ENCODE results near the gene CTU1. TPM values are rescaled to one million over a fixed set of nuclear protein-coding genes. Genes with fewer than 3 reads are reported as not detected.

The CTU1 gene
- total RNA-seq, 2 donors from 2014 or later = 4.9 to 12.5 TPM

DNA sequence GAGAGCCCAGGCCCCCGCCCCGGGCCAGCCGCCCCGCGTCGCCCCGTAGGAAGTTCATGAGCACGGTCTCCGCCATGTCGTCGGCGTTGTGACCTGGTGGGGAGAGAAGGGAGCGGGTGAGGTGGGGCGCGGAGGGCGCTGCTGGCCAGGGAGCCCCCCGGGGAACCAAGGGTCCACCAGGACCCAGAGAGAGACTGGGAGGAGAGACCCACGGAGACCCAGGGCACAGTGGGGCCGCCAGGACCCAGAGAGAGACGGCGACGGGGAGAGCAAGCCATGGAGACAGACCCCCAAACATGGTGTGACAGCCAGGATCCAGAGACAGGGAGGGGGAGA lies 9.2 kb downstream of the CTU1 start:
- H3K36me3 ChIP-seq = peaks cover 3% of the 10 kb centered on the region

DNA sequence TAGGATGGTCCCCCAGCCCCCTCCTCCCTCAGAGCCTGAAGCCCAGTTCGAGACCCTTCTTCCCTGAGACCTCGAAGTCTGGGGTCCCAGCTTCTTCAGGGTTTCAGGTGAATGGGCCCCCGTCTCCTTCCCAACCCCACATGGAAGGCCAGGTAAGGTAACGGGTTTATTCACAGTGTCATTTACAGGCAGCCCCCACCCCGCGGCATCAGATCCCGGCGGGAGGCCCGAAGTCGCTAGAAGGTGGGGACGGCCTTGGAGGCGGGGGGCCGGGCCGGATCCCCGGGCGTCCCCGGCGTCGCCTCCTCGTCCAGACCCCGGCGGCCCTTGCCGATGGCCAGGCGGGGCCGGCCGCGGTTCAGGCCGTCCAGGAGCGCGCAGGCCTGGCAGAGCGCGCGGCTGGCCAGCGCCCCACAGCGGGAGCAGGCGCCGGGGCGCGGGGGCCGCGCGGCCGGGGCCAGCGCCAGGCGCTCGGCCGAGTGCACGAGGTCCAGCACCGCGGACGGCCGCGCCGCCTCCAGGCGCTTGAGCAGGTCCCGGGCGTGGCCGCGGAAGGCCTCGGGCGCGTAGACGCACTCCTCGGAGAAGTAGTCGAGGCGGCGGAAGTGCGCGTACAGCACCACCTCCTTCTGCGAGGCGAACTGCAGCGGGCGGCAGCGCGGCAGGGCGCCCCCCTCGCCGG lies 9.7 kb downstream of the CTU1 start:
- no peak for DNase-seq (ENCODE audit: low spot score)
- ATAC-seq (ENCODE audit: insufficient number of reproducible peaks, low FRiP score, low read depth) = no peak
- TF ChIP-seq, protein P1, sequence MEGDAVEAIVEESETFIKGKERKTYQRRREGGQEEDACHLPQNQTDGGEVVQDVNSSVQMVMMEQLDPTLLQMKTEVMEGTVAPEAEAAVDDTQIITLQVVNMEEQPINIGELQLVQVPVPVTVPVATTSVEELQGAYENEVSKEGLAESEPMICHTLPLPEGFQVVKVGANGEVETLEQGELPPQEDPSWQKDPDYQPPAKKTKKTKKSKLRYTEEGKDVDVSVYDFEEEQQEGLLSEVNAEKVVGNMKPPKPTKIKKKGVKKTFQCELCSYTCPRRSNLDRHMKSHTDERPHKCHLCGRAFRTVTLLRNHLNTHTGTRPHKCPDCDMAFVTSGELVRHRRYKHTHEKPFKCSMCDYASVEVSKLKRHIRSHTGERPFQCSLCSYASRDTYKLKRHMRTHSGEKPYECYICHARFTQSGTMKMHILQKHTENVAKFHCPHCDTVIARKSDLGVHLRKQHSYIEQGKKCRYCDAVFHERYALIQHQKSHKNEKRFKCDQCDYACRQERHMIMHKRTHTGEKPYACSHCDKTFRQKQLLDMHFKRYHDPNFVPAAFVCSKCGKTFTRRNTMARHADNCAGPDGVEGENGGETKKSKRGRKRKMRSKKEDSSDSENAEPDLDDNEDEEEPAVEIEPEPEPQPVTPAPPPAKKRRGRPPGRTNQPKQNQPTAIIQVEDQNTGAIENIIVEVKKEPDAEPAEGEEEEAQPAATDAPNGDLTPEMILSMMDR (IDR thresholded peaks at IDR 0.05) = no peak
- H3K4me3 ChIP-seq = peak overlapping the region; percentile 35
- no peaks in the 10 kb centered on the region for H3K27me3 ChIP-seq (replicated peaks; ENCODE audit: insufficient read depth)
- no peaks in the 10 kb centered on the region for H3K36me3 ChIP-seq
- H3K9me3 ChIP-seq = no peaks in the 10 kb centered on the region
- H3K4me1 ChIP-seq (ENCODE audit: control insufficient read depth in 1 of 2, low read depth in 2 of 2) = no peaks in the 10 kb centered on the region
- no peak overlapping the region for H3K27ac ChIP-seq

More for the DNA sequence above, 9.2 kb downstream of the CTU1 start:
- ATAC-seq (ENCODE audit: insufficient number of reproducible peaks, low FRiP score, low read depth) = no peak
- Histone ChIP-seq H3K9me3 (no peaks in the 10 kb centered on the region), H3K27me3 (replicated peaks; ENCODE audit: insufficient read depth) (no peaks in the 10 kb centered on the region), H3K4me3 (peak overlapping the region; percentile 35), H3K27ac (no peak overlapping the region), H3K4me1 (ENCODE audit: control insufficient read depth in 1 of 2, low read depth in 2 of 2) (no peaks in the 10 kb centered on the region)
- TF ChIP-seq, protein P1 (IDR thresholded peaks at IDR 0.05) = no peak
- no peak for DNase-seq (ENCODE audit: low spot score)

DNA sequence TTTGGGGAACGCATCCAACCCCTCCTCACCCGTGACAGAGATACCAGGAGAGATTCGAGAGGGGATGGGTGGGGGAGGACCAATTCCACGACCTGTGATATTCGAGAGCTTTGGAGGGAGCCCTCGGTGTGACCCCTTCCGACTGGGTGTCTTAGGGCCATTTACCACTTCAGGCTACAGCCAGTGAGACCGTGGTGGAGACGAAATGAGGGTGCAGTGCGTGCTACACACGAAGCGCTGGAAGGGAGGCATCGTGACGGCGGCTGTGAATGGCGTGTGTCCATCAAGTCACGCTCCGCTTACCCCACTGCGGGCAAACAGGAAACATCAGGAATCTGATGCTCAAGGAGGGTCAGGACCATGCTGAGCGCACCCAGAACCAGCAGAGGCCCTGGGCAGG lies 10.4 kb downstream of the CTU1 start:
- no peak for DNase-seq (ENCODE audit: low spot score)
- TF ChIP-seq, protein P1 (IDR thresholded peaks at IDR 0.05) = no peak
- H3K9me3 ChIP-seq = no peaks in the 10 kb centered on the region

DNA sequence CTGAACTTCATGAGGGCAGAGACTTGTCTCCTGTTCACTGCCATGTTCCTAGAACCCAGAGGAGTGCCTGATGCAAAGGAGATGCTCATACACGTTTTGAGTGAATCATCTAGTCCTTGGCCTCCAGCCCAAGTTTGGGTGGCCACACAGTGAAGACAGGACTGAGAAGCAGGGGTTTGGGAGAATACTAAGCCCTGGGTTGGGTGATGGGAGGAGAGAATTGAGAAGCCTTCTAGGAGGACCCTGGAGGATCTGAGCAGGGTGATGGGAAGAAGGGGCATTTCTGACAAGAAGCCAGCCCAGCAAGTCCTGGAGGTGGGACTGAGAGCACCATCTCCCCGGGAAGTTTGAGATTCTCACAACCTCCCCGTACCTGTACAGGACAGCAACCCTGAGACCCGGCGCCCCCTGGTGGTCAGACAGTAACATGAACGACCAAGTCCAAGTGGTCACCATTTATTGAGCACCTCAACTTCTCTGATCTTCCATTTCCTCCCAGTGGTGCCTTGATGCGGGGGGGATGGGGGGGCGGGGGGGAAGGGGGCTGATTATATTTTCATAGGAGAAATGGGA lies 11.0 kb downstream of the CTU1 start:
- no peak for ATAC-seq (ENCODE audit: insufficient number of reproducible peaks, low FRiP score, low read depth)
- Histone ChIP-seq H3K4me3 (no peak overlapping the region), H3K27me3 (replicated peaks; ENCODE audit: insufficient read depth) (no peaks in the 10 kb centered on the region), H3K4me1 (ENCODE audit: control insufficient read depth in 1 of 2, low read depth in 2 of 2) (no peaks in the 10 kb centered on the region), H3K36me3 (no peaks in the 10 kb centered on the region), H3K9me3 (no peaks in the 10 kb centered on the region), H3K27ac (no peak overlapping the region)
- no peak for DNase-seq (ENCODE audit: low spot score)
- TF ChIP-seq, protein P1 (IDR thresholded peaks at IDR 0.05) = peak; percentile 65

More for the DNA sequence above, 10.4 kb downstream of the CTU1 start:
- Histone ChIP-seq H3K4me3 (no peak overlapping the region), H3K36me3 (no peaks in the 10 kb centered on the region), H3K4me1 (ENCODE audit: control insufficient read depth in 1 of 2, low read depth in 2 of 2) (no peaks in the 10 kb centered on the region), H3K27me3 (replicated peaks; ENCODE audit: insufficient read depth) (no peaks in the 10 kb centered on the region), H3K27ac (no peak overlapping the region)
- ATAC-seq (ENCODE audit: insufficient number of reproducible peaks, low FRiP score, low read depth) = no peak

DNA sequence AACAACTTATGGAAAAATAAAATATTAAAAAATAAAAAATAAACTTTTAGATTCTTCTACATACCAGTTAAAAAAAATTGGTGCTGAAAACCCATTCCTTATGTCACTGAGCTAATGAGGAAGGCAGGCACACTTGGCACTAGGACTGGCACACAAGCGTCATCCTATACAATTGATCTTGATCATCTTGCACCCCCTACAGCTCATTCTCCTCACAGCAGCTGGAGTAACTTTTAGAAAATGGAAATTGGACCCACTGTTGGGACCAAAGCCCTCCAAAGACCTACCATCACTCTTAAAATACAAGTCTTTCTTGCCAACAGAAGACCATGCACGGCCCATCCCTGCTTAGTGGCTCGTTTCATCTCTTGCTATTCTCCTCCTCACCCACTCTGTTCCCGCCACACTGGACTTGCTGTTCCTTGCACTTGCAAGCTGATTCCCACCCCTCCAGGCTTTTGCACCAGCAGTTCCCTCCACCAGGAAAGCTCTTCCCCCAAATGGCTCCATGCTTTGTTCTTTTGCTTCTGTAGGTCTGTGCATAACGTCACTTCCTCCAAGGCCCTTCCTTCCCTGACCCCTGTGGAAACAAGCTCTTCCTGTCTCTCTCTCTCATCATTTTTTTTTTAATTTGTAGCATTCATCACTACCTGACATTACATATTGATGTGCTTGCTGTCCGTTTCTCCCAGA lies 11.6 kb downstream of the CTU1 start:
- Histone ChIP-seq H3K4me3 (no peak overlapping the region), H3K27me3 (replicated peaks; ENCODE audit: insufficient read depth) (no peaks in the 10 kb centered on the region), H3K27ac (no peak overlapping the region), H3K4me1 (ENCODE audit: control insufficient read depth in 1 of 2, low read depth in 2 of 2) (no peaks in the 10 kb centered on the region), H3K36me3 (no peaks in the 10 kb centered on the region), H3K9me3 (no peaks in the 10 kb centered on the region)
- ATAC-seq (ENCODE audit: insufficient number of reproducible peaks, low FRiP score, low read depth) (no peak), DNase-seq (ENCODE audit: low spot score) (no peak)
- TF ChIP-seq, protein P1 (IDR thresholded peaks at IDR 0.05) = no peak
